PC-9 (cell line): ENCODE measurements around the gene ZNF460. TPM values are rescaled to one million over a fixed set of nuclear protein-coding genes. Genes with fewer than 3 reads are reported as not detected.
A peak's percentile ranks its signal among the peaks of the same experiment; 100 is the strongest.

Experiments used
- BruUV-seq: library from RNA; stranded (reverse); fragments of 400-500 nt; replicated peaks from 2 replicates; lab custom pipeline; 2021; lab: Mats Ljungman, UMichigan
- CTCF ChIA-PET: fragments of 300-600 bp; sonication (Branson Sonifier 250); formaldehyde crosslinking; loops from one replicate; lab custom pipeline; 2022; ENCODE audit warnings: antibody characterized with exemption; lab: Charles Lee
- POLR2A ChIA-PET: fragments of 300-600 bp; sonication (Branson Sonifier 250); formaldehyde crosslinking; loops from one replicate; lab custom pipeline; 2022; ENCODE audit warnings: antibody characterized with exemption; ENCODE audit not compliant: unreplicated experiment; lab: Charles Lee
- DNase-seq, 2 experiments: peaks; one replicate each; pipeline versions ENCODE4 v3.0.0 to v3.0.0-alpha.2; 2015 to 2022; ENCODE audit warnings: mixed read lengths in 1 of 2
- H2AFZ ChIP-seq: fragments of 200-600 bp; sonication (generic); 2 replicates; pipeline ENCODE4 v1.8.1; 2017; ENCODE audit warnings: antibody characterized with exemption
- H3F3A ChIP-seq: fragments of 200-600 bp; sonication (generic); 2 replicates; pipeline ENCODE4 v1.8.1; 2017; ENCODE audit warnings: antibody characterized with exemption, mild to moderate bottlenecking, low read depth; ENCODE audit not compliant: insufficient read depth
- H3K27ac ChIP-seq: fragments of 200-600 bp; sonication (generic); 2 replicates; pipeline ENCODE4 v1.6.1; 2016; ENCODE audit warnings: mixed run types
- H3K27me3 ChIP-seq: fragments of 200-600 bp; sonication (generic); 2 replicates; pipeline ENCODE4 v1.6.1; 2016; ENCODE audit warnings: low read depth, mixed run types; ENCODE audit not compliant: insufficient read depth
- H3K36me3 ChIP-seq: fragments of 200-600 bp; sonication (generic); 2 replicates; pipeline ENCODE4 v1.6.1; 2016; ENCODE audit warnings: low read depth, mixed run types
- H3K4me1 ChIP-seq: fragments of 200-600 bp; sonication (generic); replicated peaks from 2 replicates; pipeline ENCODE4 v1.6.1; 2016; ENCODE audit warnings: mixed run types; ENCODE audit not compliant: insufficient read depth
- H3K4me2 ChIP-seq: fragments of 200-600 bp; sonication (generic); 2 replicates; pipeline ENCODE4 v1.6.1; 2017; ENCODE audit warnings: mixed run types
- H3K4me3 ChIP-seq: fragments of 200-600 bp; sonication (generic); 2 replicates; pipeline ENCODE4 v1.6.1; 2016; ENCODE audit warnings: mixed run types
- H3K79me2 ChIP-seq: fragments of 200-600 bp; sonication (generic); 2 replicates; pipeline ENCODE4 v1.6.1; 2017; ENCODE audit warnings: low read depth, mixed run types
- H3K9me2 ChIP-seq: fragments of 200-600 bp; sonication (generic); 2 replicates; pipeline ENCODE4 v1.8.1; 2017; ENCODE audit warnings: mild to moderate bottlenecking; ENCODE audit not compliant: insufficient read depth
- H3K9me3 ChIP-seq: fragments of 200-600 bp; sonication (generic); 2 replicates; pipeline ENCODE4 v1.8.1; 2016; ENCODE audit warnings: low read depth; ENCODE audit not compliant: insufficient read depth
- H4K20me1 ChIP-seq: fragments of 200-600 bp; sonication (generic); 2 replicates; pipeline ENCODE4 v1.8.1; 2017; ENCODE audit not compliant: insufficient read depth
- EZH2 ChIP-seq: fragments of 200-600 bp; sonication (generic); IDR thresholded peaks from 2 replicates; pipeline ENCODE4 v1.8.0; 2017; ENCODE audit warnings: antibody characterized with exemption, low read depth
- intact Hi-C: fragments of 100-400 bp; cut with micrococcal nuclease; formaldehyde crosslinking; loops from one replicate; pipeline ENCODE4 v1.10.0; 2022; ENCODE audit not compliant: unreplicated experiment
- total RNA-seq: library from RNA; stranded (reverse); gene quantifications from 2 replicates; pipeline ENCODE4 v1.2.3, GENCODE V29; 2021
- TF ChIP-seq, protein P1 (sequence below): fragments of 200-600 bp; sonication (generic); conservative IDR thresholded peaks from 2 replicates; pipeline ENCODE4 v1.6.1; 2017; ENCODE audit warnings: mixed run types, antibody characterized with exemption, mild to moderate bottlenecking, moderate library complexity

Gene ZNF460
- total RNA-seq, 1 experiment from 2014 or later, result 84.0 TPM

DNA sequence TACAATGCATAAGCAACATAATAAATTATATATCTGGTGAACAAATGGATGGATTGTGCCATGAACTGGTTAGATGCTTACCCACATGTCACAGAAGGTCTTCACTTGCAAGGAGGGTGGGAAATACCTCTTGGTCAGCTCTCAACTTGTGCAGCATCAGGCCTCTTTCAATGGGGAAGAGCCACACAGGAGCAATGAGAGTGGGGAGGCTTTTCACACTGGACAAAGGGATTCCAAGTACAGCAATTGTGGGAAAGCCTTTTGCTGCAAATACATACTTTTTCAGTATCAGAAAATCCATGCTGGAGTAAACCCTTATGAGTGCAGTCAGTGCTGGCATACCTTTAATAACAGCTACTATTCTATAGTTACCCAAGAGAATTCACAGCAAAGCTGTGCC is 28.2 kb downstream of the ZNF460 start:
- CTCF ChIA-PET, result no interaction called here
- BruUV-seq, result no TSS peak
- intact Hi-C loops, result no loop called here

DNA sequence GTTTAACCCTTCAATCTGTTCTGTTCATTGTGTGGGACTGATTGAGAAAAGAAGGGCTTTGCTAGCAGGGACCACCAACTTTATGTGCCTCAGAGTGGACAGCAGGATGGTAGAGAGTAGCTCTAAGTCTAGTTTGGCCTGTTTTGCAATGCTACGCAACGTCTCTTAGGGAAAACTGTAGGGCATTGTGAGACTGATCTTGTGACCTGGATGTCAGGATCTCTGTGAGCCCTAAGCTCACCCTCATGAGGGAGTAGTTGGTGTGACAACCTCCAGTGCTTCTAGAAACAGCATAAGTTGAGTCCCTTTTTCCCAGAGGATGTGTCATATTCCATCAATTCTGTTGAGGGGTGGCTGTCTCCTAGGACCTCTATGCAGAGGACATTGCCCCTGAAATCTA is 30.5 kb downstream of the ZNF460 start:
- intact Hi-C loops, result no loop called here
- H3K4me2 ChIP-seq, result no peak overlapping the region
- H3K4me3 ChIP-seq, result no peak overlapping the region
- H3K9me3 ChIP-seq, result peaks cover 11% of the 10 kb centered on the region
- H3F3A ChIP-seq, result peaks cover 26% of the 10 kb centered on the region
- H3K27ac ChIP-seq, result no peak overlapping the region
- TF ChIP-seq, protein P1, sequence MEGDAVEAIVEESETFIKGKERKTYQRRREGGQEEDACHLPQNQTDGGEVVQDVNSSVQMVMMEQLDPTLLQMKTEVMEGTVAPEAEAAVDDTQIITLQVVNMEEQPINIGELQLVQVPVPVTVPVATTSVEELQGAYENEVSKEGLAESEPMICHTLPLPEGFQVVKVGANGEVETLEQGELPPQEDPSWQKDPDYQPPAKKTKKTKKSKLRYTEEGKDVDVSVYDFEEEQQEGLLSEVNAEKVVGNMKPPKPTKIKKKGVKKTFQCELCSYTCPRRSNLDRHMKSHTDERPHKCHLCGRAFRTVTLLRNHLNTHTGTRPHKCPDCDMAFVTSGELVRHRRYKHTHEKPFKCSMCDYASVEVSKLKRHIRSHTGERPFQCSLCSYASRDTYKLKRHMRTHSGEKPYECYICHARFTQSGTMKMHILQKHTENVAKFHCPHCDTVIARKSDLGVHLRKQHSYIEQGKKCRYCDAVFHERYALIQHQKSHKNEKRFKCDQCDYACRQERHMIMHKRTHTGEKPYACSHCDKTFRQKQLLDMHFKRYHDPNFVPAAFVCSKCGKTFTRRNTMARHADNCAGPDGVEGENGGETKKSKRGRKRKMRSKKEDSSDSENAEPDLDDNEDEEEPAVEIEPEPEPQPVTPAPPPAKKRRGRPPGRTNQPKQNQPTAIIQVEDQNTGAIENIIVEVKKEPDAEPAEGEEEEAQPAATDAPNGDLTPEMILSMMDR, result no peak
- BruUV-seq, result no TSS peak
- H3K4me1 ChIP-seq, result no peaks in the 10 kb centered on the region
- H3K9me2 ChIP-seq, result no peaks in the 10 kb centered on the region; the same call in 1 of the 2 replicates
- no peaks in the 10 kb centered on the region for H3K79me2 ChIP-seq
- CTCF ChIA-PET, result no interaction called here
- H2AFZ ChIP-seq, result no peak overlapping the region
- H3K27me3 ChIP-seq, result no peaks in the 10 kb centered on the region
- POLR2A ChIA-PET, result interaction anchor here (0.7 kb wide), 1 partner anchor 8 kb away, joined by 4 read pairs; no protein-coding TSS in a partner anchor
- no peaks in the 10 kb centered on the region for H3K36me3 ChIP-seq
- no peak for DNase-seq
- H4K20me1 ChIP-seq, result peaks cover 7% of the 10 kb centered on the region; the same call in 1 of the 2 replicates

More for the DNA sequence above, 28.2 kb downstream of the ZNF460 start:
- peaks cover 11% of the 10 kb centered on the region for H3K9me3 ChIP-seq
- H3K36me3 ChIP-seq, result peaks cover 12% of the 10 kb centered on the region
- no peak overlapping the region for H3K4me2 ChIP-seq
- peaks cover 7% of the 10 kb centered on the region; the same call in 1 of the 2 replicates for H3K79me2 ChIP-seq
- POLR2A ChIA-PET, result interaction anchor here (0.6 kb wide), 2 partner anchors 26 to 674 kb away, joined by 11 to 15 read pairs; no protein-coding TSS in a partner anchor
- H4K20me1 ChIP-seq, result peaks cover 19% of the 10 kb centered on the region
- H3F3A ChIP-seq, result peaks cover 38% of the 10 kb centered on the region
- TF ChIP-seq EZH2, result no peak
- TF ChIP-seq, protein P1, result no peak
- no peaks in the 10 kb centered on the region for H3K27me3 ChIP-seq
- H3K4me3 ChIP-seq, result no peak overlapping the region
- H3K4me1 ChIP-seq, result no peaks in the 10 kb centered on the region
- no peak overlapping the region for H2AFZ ChIP-seq
- peak in 1 of 2 experiments; percentile 31 for DNase-seq
- H3K27ac ChIP-seq, result no peak overlapping the region
- no peaks in the 10 kb centered on the region for H3K9me2 ChIP-seq

DNA sequence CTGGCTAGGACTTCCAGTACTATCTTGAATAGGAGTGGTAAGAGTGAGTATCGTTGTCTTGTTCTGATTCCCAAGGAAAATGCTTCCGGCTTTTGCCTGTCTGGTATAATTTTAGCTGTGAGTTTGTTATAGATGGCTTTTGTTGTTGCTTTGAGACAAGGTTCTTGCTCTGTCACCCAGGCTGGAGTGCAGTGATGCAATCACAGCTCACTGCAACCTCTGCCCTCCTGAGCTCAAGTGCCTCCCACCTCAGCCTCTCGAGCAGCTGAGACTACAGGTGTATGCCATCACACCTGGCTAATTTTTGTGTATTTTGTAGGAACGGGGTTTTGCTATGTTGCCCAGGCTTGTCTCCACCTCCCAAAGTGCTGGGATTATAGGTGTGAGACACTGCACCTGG is 33.9 kb downstream of the ZNF460 start:
- intact Hi-C loops, result no loop called here
- no peak overlapping the region for H3K27ac ChIP-seq
- H3K79me2 ChIP-seq, result no peaks in the 10 kb centered on the region
- H3K27me3 ChIP-seq, result no peaks in the 10 kb centered on the region
- no peaks in the 10 kb centered on the region for H3F3A ChIP-seq
- H3K9me2 ChIP-seq, result no peaks in the 10 kb centered on the region; the same call in 1 of the 2 replicates
- H3K4me3 ChIP-seq, result no peak overlapping the region
- CTCF ChIA-PET, result no interaction called here
- no peaks in the 10 kb centered on the region for H3K36me3 ChIP-seq
- no peaks in the 10 kb centered on the region for H3K4me1 ChIP-seq
- H3K4me2 ChIP-seq, result peak overlapping the region; percentile 10; the same call in 1 of the 2 replicates
- no TSS peak for BruUV-seq
- TF ChIP-seq, protein P1, result no peak
- no peak for TF ChIP-seq EZH2
- no peaks in the 10 kb centered on the region for H4K20me1 ChIP-seq
- no peaks in the 10 kb centered on the region for H3K9me3 ChIP-seq
- H2AFZ ChIP-seq, result 0 out of 2 replicates have a peak overlapping the region, but pooled peaks have one; percentile 5
- POLR2A ChIA-PET, result interaction anchor here (0.5 kb wide), 1 partner anchor 45 kb away, joined by 3 read pairs; no protein-coding TSS in a partner anchor
- no peak for DNase-seq
